Trophoblast cell (in vitro differentiated cells and primary cell): ENCODE results near the gene SGSM2.

Experiments
- DNase-seq, 2 donors: peaks; one replicate each; pipeline ENCODE4 v3.0.0-alpha.2; 2016
- H2AFZ ChIP-seq: 2 replicates; pipeline ENCODE4 v1.6.1; 2013; ENCODE audit warnings: low read length, moderate library complexity, mild to moderate bottlenecking; ENCODE audit not compliant: insufficient read depth, poor library complexity
- H2AK5ac ChIP-seq: 2 replicates; pipeline ENCODE4 v1.6.1; 2013; ENCODE audit warnings: mild to moderate bottlenecking, low read length
- H2BK120ac ChIP-seq: 2 replicates; pipeline ENCODE4 v1.6.1; 2013; ENCODE audit warnings: low read length, mild to moderate bottlenecking, moderate library complexity; ENCODE audit not compliant: insufficient read depth, poor library complexity
- H2BK12ac ChIP-seq: 2 replicates; pipeline ENCODE4 v1.6.1; 2013; ENCODE audit warnings: mild to moderate bottlenecking, low read length, moderate library complexity
- H2BK5ac ChIP-seq: 2 replicates; pipeline ENCODE4 v1.6.1; 2013; ENCODE audit warnings: low read length, low read depth, moderate library complexity, mild to moderate bottlenecking; ENCODE audit not compliant: poor library complexity
- H3K14ac ChIP-seq: 2 replicates; pipeline ENCODE4 v1.6.1; 2013; ENCODE audit warnings: mild to moderate bottlenecking, low read length
- H3K18ac ChIP-seq: 2 replicates; pipeline ENCODE4 v1.6.1; 2013; ENCODE audit warnings: mild to moderate bottlenecking, low read length
- H3K23ac ChIP-seq: 2 replicates; pipeline ENCODE4 v1.6.1; 2013; ENCODE audit warnings: low read length
- H3K27ac ChIP-seq: 2 replicates; pipeline ENCODE4 v1.5.1; 2013; ENCODE audit warnings: low read depth, mild to moderate bottlenecking, inconsistent platforms, low read length, moderate library complexity
- H3K27me3 ChIP-seq: 2 replicates; pipeline ENCODE4 v1.6.1; 2013; ENCODE audit warnings: inconsistent platforms, mild to moderate bottlenecking, low read length, moderate library complexity; ENCODE audit not compliant: insufficient read depth
- H3K36me3 ChIP-seq, 2 experiments: 1 replicate in 1 of 2; 2 replicates in 1 of 2; pipeline ENCODE4 v1.6.1; 2013; ENCODE audit warnings: low read length in 2 of 2, mild to moderate bottlenecking in 2 of 2, moderate library complexity in 1 of 2; ENCODE audit not compliant: insufficient read depth in 2 of 2, control insufficient read depth in 1 of 2
- H3K4ac ChIP-seq: 2 replicates; pipeline ENCODE4 v1.6.1; 2013; ENCODE audit warnings: low read depth, mild to moderate bottlenecking, low read length, moderate library complexity
- H3K4me1 ChIP-seq, 2 experiments: 1 replicate in 1 of 2; 2 replicates in 1 of 2; pipeline ENCODE4 v1.6.1; 2013; ENCODE audit warnings: low read length in 2 of 2, mild to moderate bottlenecking in 2 of 2, moderate library complexity in 1 of 2; ENCODE audit not compliant: insufficient read depth in 2 of 2, control insufficient read depth in 1 of 2
- H3K4me2 ChIP-seq: 2 replicates; pipeline ENCODE4 v1.6.1; 2013; ENCODE audit warnings: inconsistent platforms, mild to moderate bottlenecking, low read length, moderate library complexity
- H3K4me3 ChIP-seq: 2 replicates; pipeline ENCODE4 v1.5.1; 2013; ENCODE audit warnings: mild to moderate bottlenecking, low read depth, low read length, inconsistent platforms
- H3K79me1 ChIP-seq: one replicate; pipeline ENCODE4 v1.6.1; 2013; ENCODE audit warnings: low read length
- H3K79me2 ChIP-seq: 2 replicates; pipeline ENCODE4 v1.6.1; 2013; ENCODE audit warnings: low read length, mild to moderate bottlenecking; ENCODE audit not compliant: control insufficient read depth, insufficient read depth, poor library complexity
- H3K9ac ChIP-seq: 2 replicates; pipeline ENCODE4 v1.6.1; 2013; ENCODE audit warnings: mild to moderate bottlenecking, low read length
- H3K9me3 ChIP-seq: 2 replicates; pipeline ENCODE4 v1.6.1; 2013; ENCODE audit warnings: low read depth, mild to moderate bottlenecking, control low read depth, inconsistent platforms, low read length; ENCODE audit not compliant: insufficient read depth
- H4K12ac ChIP-seq: 2 replicates; pipeline ENCODE4 v1.6.1; 2013; ENCODE audit warnings: low read depth, mild to moderate bottlenecking, low read length, moderate library complexity
- H4K8ac ChIP-seq: 2 replicates; pipeline ENCODE4 v1.6.1; 2013; ENCODE audit warnings: low read depth, mild to moderate bottlenecking, low read length, moderate library complexity
- H4K91ac ChIP-seq: one replicate; pipeline ENCODE4 v1.6.1; 2013; ENCODE audit warnings: low read depth, mild to moderate bottlenecking, low read length, moderate library complexity
- WGBS: extraction: QIAGEN DNeasy Blood & Tissue Kit; methylation state at CpG from one replicate; pipeline ENCODE4 v1.1.7; 2013; ENCODE audit warnings: missing lambda C conversion rate; ENCODE audit not compliant: insufficient read length, insufficient coverage; ENCODE audit errors: extremely low coverage; 5-methylcytosine and 5-hydroxymethylcytosine counted together

The SGSM2 gene

DNA sequence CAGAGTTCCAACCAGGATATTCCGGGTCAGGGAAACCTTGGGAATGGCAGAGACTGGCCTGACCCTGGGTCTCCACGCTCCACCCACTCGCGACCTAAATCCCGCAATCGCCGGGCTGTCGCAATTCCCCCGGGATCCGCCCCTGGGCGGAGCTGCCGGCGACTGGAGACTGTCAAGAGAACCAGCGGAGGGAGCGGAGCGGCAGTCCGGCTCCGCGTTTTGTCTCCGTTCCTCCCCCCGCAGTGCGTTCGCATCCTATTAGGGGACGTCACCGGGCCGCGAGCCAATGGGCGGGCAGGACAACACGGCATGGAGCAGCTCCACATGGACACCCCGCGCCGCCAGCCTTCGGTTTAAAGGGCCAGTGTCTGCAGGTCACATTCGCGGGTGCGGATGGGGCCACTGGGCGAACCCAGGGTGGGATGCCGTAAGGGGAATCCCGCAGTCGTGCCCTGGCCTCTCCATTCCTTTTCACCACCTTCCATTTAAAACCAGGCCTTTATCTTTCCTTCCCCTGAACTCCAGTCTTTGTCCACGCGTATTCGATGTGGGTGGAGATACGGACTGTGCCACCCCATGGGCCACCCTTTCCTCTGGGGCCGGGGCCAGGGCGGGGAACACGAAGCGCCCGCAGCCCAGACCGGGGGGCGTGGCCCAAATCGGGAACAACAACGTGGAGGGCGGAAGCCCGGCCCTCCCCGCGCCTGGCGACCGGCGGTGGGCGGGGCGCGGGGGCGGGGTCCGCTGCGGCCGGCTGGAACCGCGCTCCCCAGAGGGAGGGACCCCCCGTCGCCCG lies 64.3 kb downstream of the SGSM2 start:
- Histone ChIP-seq H3K27me3 (no peaks in the 10 kb centered on the region), H2AK5ac (peak overlapping the region; percentile 32), H4K91ac (peak overlapping the region; percentile 73), H3K9me3 (no peaks in the 10 kb centered on the region), H2AFZ (peak overlapping the region; percentile 67), H2BK12ac (peak overlapping the region; percentile 28), H3K79me1 (peaks cover 40% of the 10 kb centered on the region), H3K36me3 (peaks cover 0 to 2% of the 10 kb centered on the region in 2 experiments), H3K23ac (no peak overlapping the region), H2BK5ac (peak overlapping the region; percentile 95), H3K79me2 (peaks cover 17% of the 10 kb centered on the region), H4K12ac (peak overlapping the region; percentile 73), H3K4me2 (peak overlapping the region; percentile 83), H3K4me1 (peaks cover 24 to 40% of the 10 kb centered on the region in 2 experiments), H3K14ac (peak overlapping the region; percentile 48), H4K8ac (peak overlapping the region; percentile 88), H3K4ac (peak overlapping the region; percentile 11), H3K9ac (peak overlapping the region; percentile 73), H2BK120ac (peak overlapping the region; percentile 49), H3K18ac (peak overlapping the region; percentile 70), H3K4me3 (peak overlapping the region; percentile 77), H3K27ac (peak overlapping the region; percentile 95)
- no CpG with 5 or more reads among the region's 72 CpGs for WGBS
- peak; percentile 100 for DNase-seq

DNA sequence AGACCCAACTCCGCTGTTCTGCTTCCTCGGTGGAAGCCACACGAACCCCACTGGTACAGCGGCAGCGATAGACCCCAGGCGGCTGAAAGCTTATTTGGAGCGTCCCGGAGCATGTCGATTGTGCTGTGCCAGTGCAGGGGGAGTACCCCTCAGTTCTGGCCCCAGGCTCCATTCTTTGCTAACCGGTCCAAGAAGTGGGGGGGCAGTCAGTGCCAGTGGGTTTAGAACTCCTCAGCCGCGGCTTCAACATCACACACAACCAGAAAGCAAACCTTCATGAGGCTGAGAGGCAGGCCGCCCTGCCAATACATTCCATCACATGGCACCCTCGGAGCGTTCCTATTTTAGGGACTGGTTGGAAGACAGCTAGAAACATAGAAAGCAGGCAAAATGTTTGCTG lies 65.2 kb downstream of the SGSM2 start:
- Histone ChIP-seq H2BK120ac (no peak overlapping the region), H2BK12ac (no peak overlapping the region), H2BK5ac (peak overlapping the region; percentile 61), H3K79me1 (peaks cover 40% of the 10 kb centered on the region), H3K4me1 (peaks cover 26 to 42% of the 10 kb centered on the region in 2 experiments), H4K8ac (peak overlapping the region; percentile 84), H3K18ac (no peak overlapping the region), H3K4ac (no peak overlapping the region), H2AK5ac (no peak overlapping the region), H3K27me3 (no peaks in the 10 kb centered on the region), H3K27ac (no peak overlapping the region), H3K9ac (no peak overlapping the region), H4K12ac (peak overlapping the region; percentile 39), H4K91ac (peak overlapping the region; percentile 84), H3K23ac (no peak overlapping the region), H3K79me2 (peaks cover 19% of the 10 kb centered on the region), H3K9me3 (no peaks in the 10 kb centered on the region), H3K4me3 (peak overlapping the region; percentile 69), H3K14ac (peak overlapping the region; percentile 63), H2AFZ (no peak overlapping the region), H3K4me2 (peak overlapping the region; percentile 95), H3K36me3 (peaks cover 0 to 2% of the 10 kb centered on the region in 2 experiments)
- no peak for DNase-seq
- no CpG with 5 or more reads among the region's 15 CpGs for WGBS

DNA sequence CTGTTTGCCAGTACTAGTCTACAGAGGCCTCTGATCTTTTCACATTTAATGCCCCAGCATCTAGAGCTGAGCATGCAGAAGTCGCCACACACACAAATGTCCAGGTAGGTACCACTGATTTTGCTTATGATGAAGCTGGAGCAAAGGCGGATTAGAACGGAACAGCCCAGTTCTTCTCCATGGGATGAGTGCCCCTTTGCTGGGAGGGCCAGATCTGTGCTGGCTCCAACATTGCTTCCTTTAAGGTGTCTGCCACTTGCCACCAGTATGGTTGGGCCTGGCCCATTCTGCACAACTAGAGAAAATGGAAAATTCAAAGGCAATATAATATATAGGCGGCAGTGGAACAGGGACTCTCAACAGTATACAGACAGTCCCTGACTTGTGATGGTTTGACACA lies 65.7 kb downstream of the SGSM2 start:
- Histone ChIP-seq H3K36me3 (peaks cover 0 to 2% of the 10 kb centered on the region in 2 experiments), H2BK5ac (no peak overlapping the region), H3K14ac (no peak overlapping the region), H3K27ac (no peak overlapping the region), H2BK12ac (no peak overlapping the region), H3K79me1 (peaks cover 41% of the 10 kb centered on the region), H2BK120ac (no peak overlapping the region), H3K4ac (no peak overlapping the region), H3K79me2 (peaks cover 15% of the 10 kb centered on the region), H4K12ac (no peak overlapping the region), H3K27me3 (no peaks in the 10 kb centered on the region), H3K9ac (no peak overlapping the region), H3K9me3 (no peaks in the 10 kb centered on the region), H4K91ac (no peak overlapping the region), H2AK5ac (no peak overlapping the region), H3K4me2 (no peak overlapping the region), H3K4me1 (peaks cover 22 to 38% of the 10 kb centered on the region in 2 experiments), H3K23ac (no peak overlapping the region), H2AFZ (no peak overlapping the region), H4K8ac (no peak overlapping the region), H3K18ac (no peak overlapping the region), H3K4me3 (no peak overlapping the region)
- no peak for DNase-seq
- WGBS: no CpG with 5 or more reads among the region's 4 CpGs

DNA sequence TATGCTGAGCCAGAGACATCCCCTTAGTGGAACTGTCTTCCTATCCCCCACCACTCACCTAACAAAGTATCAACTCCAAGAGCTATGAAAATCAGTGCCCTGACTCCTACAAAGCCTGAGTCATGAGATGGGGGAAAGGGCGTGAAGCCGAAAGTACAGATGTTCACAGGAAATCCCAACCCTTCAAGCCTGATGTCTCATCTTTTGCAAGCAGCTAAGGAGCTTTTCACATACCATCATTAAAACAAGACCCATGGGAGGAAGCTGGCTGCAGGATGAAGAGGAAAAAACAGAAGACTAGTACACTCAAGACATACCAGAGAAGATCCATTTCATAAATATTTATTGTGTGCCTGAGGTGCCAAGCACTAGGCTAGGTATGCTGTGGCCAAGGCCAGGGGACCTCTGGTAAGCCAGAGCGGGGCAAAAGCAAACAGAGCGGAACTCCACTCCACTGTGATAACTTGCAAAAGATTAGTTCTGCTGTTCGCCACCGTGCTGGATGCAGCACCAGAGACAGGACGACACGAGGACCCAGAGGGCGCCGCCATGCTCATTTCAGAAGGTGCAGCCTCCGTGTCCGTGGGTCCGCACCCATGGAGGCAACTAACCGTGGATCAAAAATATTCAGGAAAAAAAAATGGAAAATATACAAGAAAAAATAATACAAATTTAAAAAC lies 68.1 kb downstream of the SGSM2 start:
- peak overlapping the region; percentile 69 for H2AK5ac ChIP-seq
- no peak overlapping the region for H4K8ac ChIP-seq
- peak overlapping the region; percentile 26 for H2BK5ac ChIP-seq
- H3K79me2 ChIP-seq: peaks cover 6% of the 10 kb centered on the region
- peak; percentile 88 to 92 for DNase-seq
- H4K91ac ChIP-seq: no peak overlapping the region
- H3K14ac ChIP-seq: no peak overlapping the region
- peaks cover 15 to 28% of the 10 kb centered on the region in 2 experiments for H3K4me1 ChIP-seq
- no peak overlapping the region for H2AFZ ChIP-seq
- no peak overlapping the region for H3K4me3 ChIP-seq
- peaks cover 25% of the 10 kb centered on the region for H3K79me1 ChIP-seq
- no peak overlapping the region for H3K9ac ChIP-seq
- H3K27ac ChIP-seq: peak overlapping the region; percentile 81
- no peak overlapping the region for H3K4ac ChIP-seq
- no peak overlapping the region for H3K23ac ChIP-seq
- peak overlapping the region; percentile 32 for H2BK12ac ChIP-seq
- peaks cover 0 to 2% of the 10 kb centered on the region in 2 experiments for H3K36me3 ChIP-seq
- peak overlapping the region; percentile 69 for H2BK120ac ChIP-seq
- no peak overlapping the region for H4K12ac ChIP-seq
- no peaks in the 10 kb centered on the region for H3K9me3 ChIP-seq
- H3K4me2 ChIP-seq: no peak overlapping the region
- no peaks in the 10 kb centered on the region for H3K27me3 ChIP-seq
- no peak overlapping the region for H3K18ac ChIP-seq
- WGBS: no CpG with 5 or more reads among the region's 14 CpGs
